HepG2 (cell line): ENCODE data around the gene SEC62. TPM values are rescaled to one million over a fixed set of nuclear protein-coding genes. Genes with fewer than 3 reads are reported as not detected.

ENCODE experiments used
- ATAC-seq: fragments of 200-7000 bp; cut with Tn5 transposase; 3 replicates; pipeline ENCODE4 v1.9.1; 2020; ENCODE audit warnings: mild to moderate bottlenecking, moderate library complexity
- BruUV-seq: library from RNA; stranded (reverse); fragments of 400-500 nt; replicated peaks from 2 replicates; lab custom pipeline; 2021; lab: Mats Ljungman, UMichigan
- CTCF ChIA-PET: fragments of 300-600 bp; formaldehyde crosslinking; extraction: SDS; loops from one replicate; lab custom pipeline; 2021; ENCODE audit warnings: low total read pairs, inconsistent platforms, low intra/inter-chr PET ratio; lab: Yijun Ruan, JAX
- POLR2A ChIA-PET: fragments of 350-600 bp; sonication (Branson Sonifier 250); formaldehyde crosslinking; loops from one replicate; lab custom pipeline; 2020; ENCODE audit warnings: antibody characterized with exemption, inconsistent platforms; lab: Yijun Ruan, JAX
- DNase-seq: peaks from one replicate; pipeline ENCODE4 v3.0.0-alpha.2; 2015; ENCODE audit warnings: low spot score
- FAIRE-seq: peaks from 3 replicates; lab custom pipeline; 2011; peaks lifted over from hg19 to GRCh38; lab: Jason Lieb, UNC
- H2AFZ ChIP-seq: one replicate; pipeline ENCODE4 v1.6.1; 2011; ENCODE audit warnings: low read length, inconsistent platforms
- H3K27ac ChIP-seq: fragments of 300-600 bp; 3 replicates; pipeline ENCODE4 v1.8.0; 2011; ENCODE audit warnings: mixed run types, mild to moderate bottlenecking, mixed read lengths, low read length, inconsistent platforms; ENCODE audit not compliant: insufficient read depth; ENCODE audit errors: extremely low read length
- H3K27me3 ChIP-seq, 2 experiments: fragments of 200-600 bp in 1 of 2; 2 replicates in 1 of 2; 3 replicates in 1 of 2; pipeline versions ENCODE4 v1.6.0 to v1.8.0; 2011; ENCODE audit warnings: low read length in 2 of 2, mild to moderate bottlenecking in 2 of 2, moderate library complexity in 2 of 2, inconsistent platforms in 1 of 2; ENCODE audit not compliant: insufficient read depth in 2 of 2, control insufficient read depth in 1 of 2
- H3K36me3 ChIP-seq, 2 experiments: fragments of 200-600 bp in 1 of 2; replicated peaks in 1 of 2; 2 replicates in 1 of 2; 3 replicates in 1 of 2; pipeline versions ENCODE4 v1.5.1 to v1.8.0; 2011; ENCODE audit warnings: low read length in 2 of 2, inconsistent platforms in 1 of 2; ENCODE audit not compliant: insufficient read depth in 2 of 2, control insufficient read depth in 1 of 2
- H3K4me1 ChIP-seq: 2 replicates; pipeline ENCODE4 v1.5.1; 2012; ENCODE audit warnings: low read length, inconsistent platforms; ENCODE audit not compliant: insufficient read depth
- H3K4me2 ChIP-seq: 2 replicates; pipeline ENCODE4 v1.6.0; 2011; ENCODE audit warnings: low read depth, low read length, inconsistent platforms
- H3K4me3 ChIP-seq, 3 experiments: fragments of 200-600 bp in 1 of 3; sonication (generic), shearing (Covaris generic) in 1 of 3; replicated peaks in 1 of 3; 2 replicates each; pipeline ENCODE4 v1.5.1; 2011 to 2016; ENCODE audit warnings: low read length in 3 of 3, inconsistent platforms in 2 of 3, low read depth in 2 of 3, mild to moderate bottlenecking in 2 of 3, control low read depth in 1 of 3, mixed read lengths in 1 of 3; ENCODE audit not compliant: insufficient read depth in 1 of 3
- H3K79me2 ChIP-seq: one replicate; pipeline ENCODE4 v1.6.1; 2011; ENCODE audit warnings: low read length, inconsistent platforms; ENCODE audit not compliant: insufficient read depth
- H3K9ac ChIP-seq: 2 replicates; pipeline ENCODE4 v1.6.0; 2011; ENCODE audit warnings: mild to moderate bottlenecking, low read depth, low read length, inconsistent platforms; ENCODE audit not compliant: insufficient read depth
- H3K9me3 ChIP-seq: 2 replicates; pipeline ENCODE4 v1.5.1; 2012; ENCODE audit warnings: mild to moderate bottlenecking, low read length
- H4K20me1 ChIP-seq: 2 replicates; pipeline ENCODE4 v1.6.0; 2011; ENCODE audit warnings: inconsistent platforms, mild to moderate bottlenecking, low read length, moderate library complexity; ENCODE audit not compliant: insufficient read depth
- ARID2 ChIP-seq: sonication (generic); formaldehyde crosslinking; IDR thresholded peaks from 2 replicates; pipeline ENCODE4 v1.8.1; 2022; ENCODE audit warnings: mild to moderate bottlenecking, missing genetic modification reagents, borderline replicate concordance
- ARNT ChIP-seq: fragments of 450-650 bp; IDR thresholded peaks from 2 replicates; pipeline ENCODE4 v1.6.1; 2017
- CEBPG ChIP-seq: IDR thresholded peaks from 2 replicates; pipeline ENCODE4 v1.6.1; 2016
- HDAC2 ChIP-seq: sonication (generic); formaldehyde crosslinking; IDR thresholded peaks from 2 replicates; pipeline ENCODE4 v1.4.0; 2020; ENCODE audit warnings: missing genetic modification reagents
- HNRNPH1 ChIP-seq: fragments of 200-400 bp; formaldehyde crosslinking; optimal IDR thresholded peaks from 2 replicates; pipeline ENCODE3; 2017; ENCODE audit warnings: mild to moderate bottlenecking, low read depth, low read length
- KMT2B ChIP-seq: IDR thresholded peaks from 2 replicates; pipeline ENCODE4 v1.6.1; 2016; ENCODE audit warnings: missing genetic modification reagents, missing compliant biosample characterization
- NR3C1 ChIP-seq: sonication (generic); formaldehyde crosslinking; IDR thresholded peaks from 2 replicates; pipeline ENCODE4 v1.4.0; 2020; ENCODE audit warnings: missing genetic modification reagents
- TEAD3 ChIP-seq: optimal IDR thresholded peaks from 2 replicates; pipeline ENCODE3; 2016; ENCODE audit warnings: borderline replicate concordance
- ZNF24 ChIP-seq: fragments of 450-650 bp; IDR thresholded peaks from 2 replicates; pipeline ENCODE4 v1.6.1; 2017; ENCODE audit warnings: antibody characterized with exemption, mild to moderate bottlenecking
- ZNF337 ChIP-seq: sonication (generic); formaldehyde crosslinking; IDR thresholded peaks from 2 replicates; pipeline ENCODE4 v1.5.1; 2020; ENCODE audit warnings: missing genetic modification reagents, low read depth, mild to moderate bottlenecking, borderline replicate concordance
- ZNF678 ChIP-seq: sonication (generic); formaldehyde crosslinking; IDR thresholded peaks from 2 replicates; pipeline ENCODE4 v1.4.0; 2020; ENCODE audit warnings: mild to moderate bottlenecking, missing genetic modification reagents
- WGBS: methylation state at CpG from one replicate; pipeline ENCODE4 v1.1.6; 2017; ENCODE audit warnings: low lambda C conversion rate; 5-methylcytosine and 5-hydroxymethylcytosine counted together
- in situ Hi-C: cut with HindIII; loops from 2 replicates; pipeline ENCODE4 v1.10.0; 2017; ENCODE audit warnings: low pct_unique_long_range_greater_than_20kb; ENCODE audit not compliant: extremely low pct_ligation_motif_present
- intact Hi-C: fragments of 100-400 bp; cut with micrococcal nuclease; formaldehyde crosslinking; loops from one replicate; pipeline ENCODE4 v1.10.0; 2022; ENCODE audit not compliant: unreplicated experiment
- polyA plus RNA-seq, 8 experiments: library from polyadenylated mRNA; depleted of rRNA in 3 of 8; stranded (reverse) in 7 of 8; unstranded in 1 of 8; fragments of >200 nt; fragmentation: Illumina TruSeq in 4 of 8; extraction: Trizol in 4 of 8; gene quantifications; 2 replicates each; pipeline versions ENCODE4 v1.2.1 to v1.2.3, GENCODE V29; 2011 to 2016; ENCODE audit warnings: low read depth in 4 of 8, missing spikeins in 1 of 8, mixed read lengths in 1 of 8; ENCODE audit not compliant: insufficient read depth in 1 of 8
- total RNA-seq, 5 experiments: library from RNA; depleted of rRNA; stranded (reverse); fragments of >200 nt; fragmentation: Illumina TruSeq; extraction: Trizol; gene quantifications; 2 replicates each; pipeline ENCODE4 v1.2.3, GENCODE V29; 2016; ENCODE audit warnings: low read depth in 1 of 5
- TF ChIP-seq, protein P1 (sequence below): sonication (generic); formaldehyde crosslinking; IDR thresholded peaks from 2 replicates; pipeline ENCODE4 v1.5.0; 2020; ENCODE audit warnings: mild to moderate bottlenecking, missing genetic modification reagents, moderate library complexity
- TF ChIP-seq, protein P2 (sequence below): sonication (generic); IDR thresholded peaks from 2 replicates; pipeline ENCODE4 v1.6.1; 2016; ENCODE audit warnings: low read depth, borderline replicate concordance
- TF ChIP-seq, protein P3 (sequence below): IDR thresholded peaks from 2 replicates; pipeline ENCODE4 v1.6.1; 2012; ENCODE audit warnings: inconsistent platforms
- TF ChIP-seq, protein P4 (sequence below): sonication (generic); formaldehyde crosslinking; IDR thresholded peaks from 2 replicates; pipeline ENCODE4 v1.8.1; 2023; ENCODE audit warnings: mild to moderate bottlenecking, moderate library complexity, missing genetic modification reagents
- TF ChIP-seq, protein P5 (sequence below): sonication (generic); formaldehyde crosslinking; IDR thresholded peaks from 2 replicates; pipeline ENCODE4 v1.5.1; 2020; ENCODE audit warnings: missing genetic modification reagents, mild to moderate bottlenecking, borderline replicate concordance

Gene SEC62
- total and polyA plus RNA-seq, 2 of the 13 experiments (the other 11 are each of a cell fraction or from before 2014, with no cell fraction given), result 54.0 to 68.7 TPM

DNA sequence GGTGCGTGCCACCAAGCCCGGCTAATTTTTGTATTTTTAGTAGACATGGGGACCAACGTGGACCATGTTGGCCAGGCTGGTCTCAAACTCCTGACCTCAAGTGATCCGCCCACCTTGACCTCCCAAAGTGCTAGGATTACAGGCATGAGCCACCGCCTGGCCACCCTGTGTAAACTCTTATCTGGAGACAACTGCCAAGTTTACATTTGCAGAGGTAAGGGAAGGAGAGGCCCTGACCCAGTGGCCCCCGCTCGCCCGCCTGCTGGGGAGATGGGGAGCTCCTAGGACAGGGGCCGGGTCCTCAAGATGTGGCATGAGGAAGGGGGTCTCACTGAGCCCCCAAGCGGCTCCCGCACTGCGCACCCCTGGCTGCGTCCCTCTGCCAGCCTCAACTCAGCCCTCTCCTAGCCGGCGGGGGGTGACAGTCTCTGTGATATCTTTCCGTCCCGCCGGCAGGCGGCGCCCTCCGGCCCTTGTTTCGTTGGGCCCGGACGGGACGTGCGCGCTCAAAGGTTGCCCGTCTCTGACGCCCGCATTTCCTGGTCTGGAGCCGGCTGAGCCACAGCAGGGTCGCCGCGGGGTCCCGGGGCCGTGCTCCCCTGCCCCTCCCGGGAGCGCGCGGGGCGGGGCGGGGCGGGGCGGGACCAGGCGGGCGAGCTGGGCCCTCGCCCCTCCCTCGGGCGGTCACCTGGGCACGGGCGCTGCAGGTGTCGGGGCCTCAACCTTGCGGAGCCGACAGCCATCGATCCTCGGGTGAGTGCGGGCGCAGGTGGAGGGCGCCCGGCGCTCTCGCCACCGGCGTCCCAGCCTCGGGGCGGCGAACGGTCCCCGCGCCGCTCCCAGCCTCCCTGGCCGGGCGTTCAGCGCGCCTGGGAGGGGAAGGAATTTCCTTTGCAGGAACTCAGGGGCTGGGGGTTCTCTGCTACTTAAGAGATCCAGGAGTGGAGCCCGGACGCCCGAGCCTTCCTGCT, 71.1 kb downstream of the SEC62 start, which contains the start of gene GPR160 (continued):
- TF ChIP-seq, protein P1, sequence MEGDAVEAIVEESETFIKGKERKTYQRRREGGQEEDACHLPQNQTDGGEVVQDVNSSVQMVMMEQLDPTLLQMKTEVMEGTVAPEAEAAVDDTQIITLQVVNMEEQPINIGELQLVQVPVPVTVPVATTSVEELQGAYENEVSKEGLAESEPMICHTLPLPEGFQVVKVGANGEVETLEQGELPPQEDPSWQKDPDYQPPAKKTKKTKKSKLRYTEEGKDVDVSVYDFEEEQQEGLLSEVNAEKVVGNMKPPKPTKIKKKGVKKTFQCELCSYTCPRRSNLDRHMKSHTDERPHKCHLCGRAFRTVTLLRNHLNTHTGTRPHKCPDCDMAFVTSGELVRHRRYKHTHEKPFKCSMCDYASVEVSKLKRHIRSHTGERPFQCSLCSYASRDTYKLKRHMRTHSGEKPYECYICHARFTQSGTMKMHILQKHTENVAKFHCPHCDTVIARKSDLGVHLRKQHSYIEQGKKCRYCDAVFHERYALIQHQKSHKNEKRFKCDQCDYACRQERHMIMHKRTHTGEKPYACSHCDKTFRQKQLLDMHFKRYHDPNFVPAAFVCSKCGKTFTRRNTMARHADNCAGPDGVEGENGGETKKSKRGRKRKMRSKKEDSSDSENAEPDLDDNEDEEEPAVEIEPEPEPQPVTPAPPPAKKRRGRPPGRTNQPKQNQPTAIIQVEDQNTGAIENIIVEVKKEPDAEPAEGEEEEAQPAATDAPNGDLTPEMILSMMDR (CRISPR knock-in tag), result peak; percentile 91
- TF ChIP-seq HDAC2 (CRISPR knock-in tag) (peak; percentile 77), ZNF24 (no peak), ARID2 (no peak), ARNT (no peak), NR3C1 (CRISPR knock-in tag) (no peak)

DNA sequence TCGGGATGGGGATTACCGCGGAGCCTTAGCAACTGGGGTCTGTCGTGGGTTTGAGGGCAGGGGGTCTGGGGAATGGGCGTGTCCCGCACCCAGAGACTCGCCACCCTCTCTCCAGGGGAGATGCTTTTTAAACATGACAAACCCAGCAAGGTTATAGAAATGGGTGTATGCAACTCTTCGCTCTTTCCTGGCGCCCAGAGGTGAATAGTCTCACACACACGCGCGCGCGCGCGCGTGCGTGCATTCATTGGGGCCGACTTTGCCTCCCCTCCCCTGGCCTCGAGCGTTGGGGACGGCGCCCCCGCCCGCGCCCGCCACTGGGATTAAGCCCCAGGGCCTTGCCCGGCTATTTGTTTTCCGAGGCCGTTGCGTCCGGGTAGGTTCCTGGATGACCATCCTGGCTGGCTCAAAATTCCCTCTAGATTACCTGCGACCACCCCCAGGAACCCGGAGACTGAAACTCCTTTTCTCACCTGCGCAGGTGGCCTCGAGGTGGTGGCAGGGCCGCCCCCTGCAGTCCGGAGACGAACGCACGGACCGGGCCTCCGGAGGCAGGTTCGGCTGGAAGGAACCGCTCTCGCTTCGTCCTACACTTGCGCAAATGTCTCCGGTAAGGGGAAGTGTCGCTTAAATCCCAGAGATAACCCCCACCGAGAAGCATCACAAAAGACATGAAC, 72.0 kb downstream of the SEC62 start:
- no peaks in the 10 kb centered on the region for H3K79me2 ChIP-seq
- WGBS, result 25% methylated on average over 25 of the region's 51 CpGs
- peak overlapping the region; percentile 34 for H3K27ac ChIP-seq
- no peaks in the 10 kb centered on the region; a peak in 1 of 5 replicates for H3K27me3 ChIP-seq
- H3K9me3 ChIP-seq, result no peaks in the 10 kb centered on the region
- FAIRE-seq (no peak), ATAC-seq (peak; percentile 10), DNase-seq (no peak)
- peak overlapping the region; percentile 95 for H3K4me2 ChIP-seq
- ChIA-PET POLR2A (interaction anchor here (1.3 kb wide), 1 partner anchor 40 kb away, joined by 6 read pairs; no protein-coding TSS in a partner anchor), CTCF (interaction anchor here (2.7 kb wide), 1 partner anchor 175 kb away, joined by 7 read pairs; no protein-coding TSS in a partner anchor)
- intact Hi-C loops (loop anchor here (2.0 to 5.0 kb wide), 2 partner anchors 72 to 176 kb away; partner anchors contain the start of gene SEC62), in situ Hi-C loops (loop anchor here (10.0 kb wide), 1 partner anchor 174 kb away; the partner anchor contains the start of gene LRRC31)
- H3K36me3 ChIP-seq, result no peaks in the 10 kb centered on the region
- H2AFZ ChIP-seq, result no peak overlapping the region
- peak overlapping the region; percentile 56 for H3K9ac ChIP-seq
- H4K20me1 ChIP-seq, result no peaks in the 10 kb centered on the region
- H3K4me1 ChIP-seq, result no peaks in the 10 kb centered on the region
- BruUV-seq, result TSS peak; percentile 51
- peak overlapping the region; percentile 53 to 85 (median 80) for H3K4me3 ChIP-seq
- peak; percentile 14 for TF ChIP-seq TEAD3 (CRISPR knock-in tag)
- TF ChIP-seq ZNF337 (CRISPR knock-in tag), result no peak
- TF ChIP-seq, protein P2, sequence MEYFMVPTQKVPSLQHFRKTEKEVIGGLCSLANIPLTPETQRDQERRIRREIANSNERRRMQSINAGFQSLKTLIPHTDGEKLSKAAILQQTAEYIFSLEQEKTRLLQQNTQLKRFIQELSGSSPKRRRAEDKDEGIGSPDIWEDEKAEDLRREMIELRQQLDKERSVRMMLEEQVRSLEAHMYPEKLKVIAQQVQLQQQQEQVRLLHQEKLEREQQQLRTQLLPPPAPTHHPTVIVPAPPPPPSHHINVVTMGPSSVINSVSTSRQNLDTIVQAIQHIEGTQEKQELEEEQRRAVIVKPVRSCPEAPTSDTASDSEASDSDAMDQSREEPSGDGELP, result no peak
- TF ChIP-seq, protein P3, sequence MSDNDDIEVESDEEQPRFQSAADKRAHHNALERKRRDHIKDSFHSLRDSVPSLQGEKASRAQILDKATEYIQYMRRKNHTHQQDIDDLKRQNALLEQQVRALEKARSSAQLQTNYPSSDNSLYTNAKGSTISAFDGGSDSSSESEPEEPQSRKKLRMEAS, result 0 out of 2 replicates have a peak, but pooled peaks have one; percentile 21
- TF ChIP-seq, protein P4, sequence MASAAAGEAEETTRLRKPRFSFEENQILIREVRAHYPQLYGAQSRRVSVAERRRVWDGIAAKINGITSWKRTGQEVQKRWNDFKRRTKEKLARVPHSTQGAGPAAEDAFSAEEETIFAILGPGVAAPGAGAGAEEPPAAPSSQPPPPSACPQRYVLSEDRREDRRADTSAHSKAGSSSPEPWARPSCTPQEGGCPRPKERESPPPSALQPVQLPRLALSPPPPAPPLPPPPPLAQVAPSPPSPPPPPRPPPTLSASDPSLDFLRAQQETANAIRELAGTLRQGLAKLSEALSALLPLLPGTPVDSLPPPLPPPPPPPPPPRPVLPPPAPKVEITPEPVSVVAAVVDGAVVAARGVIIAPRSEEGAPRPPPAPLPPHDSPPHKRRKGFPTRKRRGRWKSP (CRISPR knock-in tag), result 0 out of 2 replicates have a peak, but pooled peaks have one; percentile 2
- no peak for TF ChIP-seq ZNF678 (CRISPR knock-in tag)
- no peak for TF ChIP-seq CEBPG (CRISPR knock-in tag)
- TF ChIP-seq HNRNPH1, result no peak
- TF ChIP-seq, protein P5, sequence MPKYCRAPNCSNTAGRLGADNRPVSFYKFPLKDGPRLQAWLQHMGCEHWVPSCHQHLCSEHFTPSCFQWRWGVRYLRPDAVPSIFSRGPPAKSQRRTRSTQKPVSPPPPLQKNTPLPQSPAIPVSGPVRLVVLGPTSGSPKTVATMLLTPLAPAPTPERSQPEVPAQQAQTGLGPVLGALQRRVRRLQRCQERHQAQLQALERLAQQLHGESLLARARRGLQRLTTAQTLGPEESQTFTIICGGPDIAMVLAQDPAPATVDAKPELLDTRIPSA, result no peak
- TF ChIP-seq KMT2B (CRISPR knock-in tag), result 0 out of 2 replicates have a peak, but pooled peaks have one; percentile 3
